HCT116 (cell line): ENCODE measurements around the gene MOB3B. TPM values are rescaled to one million over a fixed set of nuclear protein-coding genes. Genes with fewer than 3 reads are reported as not detected.

ENCODE experiments used
- ATAC-seq: fragments of 200-7000 bp; cut with Tn5 transposase; 2 replicates; pipeline ENCODE4 v1.9.1; 2020; ENCODE audit warnings: mild to moderate bottlenecking, moderate library complexity
- BruUV-seq: library from RNA; stranded (reverse); fragments of 400-500 nt; replicated peaks from 2 replicates; lab custom pipeline; 2021; lab: Mats Ljungman, UMichigan
- CTCF ChIA-PET: fragments of 300-600 bp; sonication (Branson Sonifier 250); formaldehyde crosslinking; loops from one replicate; lab custom pipeline; 2021; ENCODE audit warnings: antibody characterized with exemption; lab: Charles Lee
- POLR2A ChIA-PET: fragments of 300-600, 350-600 bp; sonication (Branson Sonifier 250); formaldehyde crosslinking; loops from one replicate; lab custom pipeline; 2021; ENCODE audit warnings: antibody characterized with exemption; lab: Charles Lee
- RAD21 ChIA-PET, 2 experiments: fragments of 300-600 bp; sonication (Branson Sonifier 250); formaldehyde crosslinking; loops; one replicate each; lab custom pipeline; 2023; ENCODE audit warnings: low total read pairs in 2 of 2; ENCODE audit not compliant: uncharacterized antibody in 2 of 2, unreplicated experiment in 2 of 2, low non-redundant PET in 1 of 2; lab: Charles Lee
- DNase-seq: peaks from one replicate; pipeline ENCODE4 v3.0.0-alpha.2; 2010; ENCODE audit warnings: low read depth, low spot score
- H2AFZ ChIP-seq: fragments of 200-600 bp; shearing (Covaris generic), sonication (generic); 2 replicates; pipeline ENCODE4 v1.6.1; 2017; ENCODE audit warnings: low read depth, mixed run types, mixed read lengths, antibody characterized with exemption, low read length; ENCODE audit not compliant: poor library complexity, severe bottlenecking
- H3K27ac ChIP-seq: 2 replicates; pipeline ENCODE4 v1.5.1; 2012; ENCODE audit warnings: low read depth, low read length
- H3K27me3 ChIP-seq: fragments of 200-600 bp; sonication (generic); 2 replicates; pipeline ENCODE4 v1.6.1; 2016; ENCODE audit warnings: mixed run types, low read length, mixed read lengths; ENCODE audit not compliant: insufficient read depth
- H3K36me3 ChIP-seq, 2 experiments: fragments of 200-500 bp in 1 of 2; fragments of 200-600 bp in 1 of 2; sonication (Bioruptor generic) in 1 of 2; sonication (generic) in 1 of 2; 2 replicates each; pipeline versions ENCODE4 v1.5.1 to v1.6.1; 2014 to 2016; ENCODE audit warnings: low read length in 2 of 2, inconsistent platforms in 1 of 2, mixed read lengths in 1 of 2, mixed run types in 1 of 2; ENCODE audit not compliant: insufficient read depth in 2 of 2, control insufficient read depth in 1 of 2
- H3K4me1 ChIP-seq, 2 experiments: fragments of 200-600 bp in 1 of 2; sonication (generic) in 1 of 2; 2 replicates each; pipeline versions ENCODE4 v1.5.1 to v1.6.1; 2012 to 2017; ENCODE audit warnings: low read length in 2 of 2, inconsistent platforms in 1 of 2, mild to moderate bottlenecking in 1 of 2, mixed read lengths in 1 of 2, mixed run types in 1 of 2, moderate library complexity in 1 of 2; ENCODE audit not compliant: insufficient read depth in 2 of 2, control insufficient read depth in 1 of 2
- H3K4me2 ChIP-seq: fragments of 200-600 bp; sonication (generic); 2 replicates; pipeline ENCODE4 v1.6.1; 2017; ENCODE audit warnings: mixed run types, low read length, mixed read lengths
- H3K4me3 ChIP-seq, 2 experiments: fragments of 200-600 bp in 1 of 2; sonication (generic) in 1 of 2; replicated peaks in 1 of 2; 2 replicates each; pipeline ENCODE4 v1.5.1; 2011 to 2016; ENCODE audit warnings: low read length in 2 of 2, control low read depth in 1 of 2, low read depth in 1 of 2, mild to moderate bottlenecking in 1 of 2, mixed read lengths in 1 of 2, mixed run types in 1 of 2
- H3K79me2 ChIP-seq: fragments of 200-600 bp; sonication (generic); 2 replicates; pipeline ENCODE4 v1.6.1; 2017; ENCODE audit warnings: mild to moderate bottlenecking, mixed run types, low read length, moderate library complexity, mixed read lengths; ENCODE audit not compliant: insufficient read depth
- H3K9ac ChIP-seq: fragments of 200-600 bp; sonication (generic); 2 replicates; pipeline ENCODE4 v1.6.1; 2016; ENCODE audit warnings: low read length, mixed read lengths
- H3K9me2 ChIP-seq: fragments of 200-600 bp; sonication (generic), shearing (Covaris generic); 2 replicates; pipeline ENCODE4 v1.6.1; 2017; ENCODE audit warnings: mixed run types, mild to moderate bottlenecking, moderate library complexity; ENCODE audit not compliant: insufficient read depth
- H3K9me3 ChIP-seq, 2 experiments: fragments of 200-500 bp in 1 of 2; fragments of 200-600 bp in 1 of 2; sonication (Bioruptor generic) in 1 of 2; sonication (generic) in 1 of 2; 2 replicates each; pipeline ENCODE4 v1.6.1; 2014 to 2017; ENCODE audit warnings: low read length in 2 of 2, mixed read lengths in 2 of 2, inconsistent platforms in 1 of 2, low read depth in 1 of 2, mild to moderate bottlenecking in 1 of 2, mixed run types in 1 of 2, moderate library complexity in 1 of 2; ENCODE audit not compliant: control insufficient read depth in 1 of 2, insufficient read depth in 1 of 2
- H4K20me1 ChIP-seq: fragments of 200-600 bp; sonication (generic), shearing (Covaris generic); 2 replicates; pipeline ENCODE4 v1.6.1; 2017; ENCODE audit warnings: mixed run types, mild to moderate bottlenecking, moderate library complexity; ENCODE audit not compliant: insufficient read depth
- CBX3 ChIP-seq: IDR thresholded peaks from 2 replicates; pipeline ENCODE4 v1.6.1; 2012; ENCODE audit warnings: low read depth
- CEBPB ChIP-seq: IDR thresholded peaks from 2 replicates; pipeline ENCODE4 v1.6.1; 2012; ENCODE audit warnings: low read depth
- EZH2phosphoT487 ChIP-seq: fragments of 200-600 bp; IDR thresholded peaks from 2 replicates; pipeline ENCODE4 v1.6.1; 2018; ENCODE audit warnings: antibody characterized with exemption, borderline replicate concordance
- FOSL1 ChIP-seq: IDR thresholded peaks from 2 replicates; pipeline ENCODE4 v1.6.1; 2012; ENCODE audit warnings: low read depth
- POLR2A ChIP-seq: IDR thresholded peaks from 2 replicates; pipeline ENCODE4 v1.7.0; 2011; ENCODE audit warnings: borderline replicate concordance; ENCODE audit not compliant: insufficient read depth, insufficient read length; ENCODE audit errors: extremely low read depth
- POLR2AphosphoS5 ChIP-seq: IDR thresholded peaks from 2 replicates; pipeline ENCODE4 v1.6.1; 2011; ENCODE audit warnings: mild to moderate bottlenecking, low read depth, low read length, moderate library complexity
- RAD21 ChIP-seq: IDR thresholded peaks from 2 replicates; pipeline ENCODE4 v1.6.1; 2012; ENCODE audit warnings: low read depth, mild to moderate bottlenecking
- SP1 ChIP-seq: IDR thresholded peaks from 2 replicates; pipeline ENCODE4 v1.6.1; 2012; ENCODE audit warnings: low read depth
- YY1 ChIP-seq: IDR thresholded peaks from 2 replicates; pipeline ENCODE4 v1.6.1; 2011; ENCODE audit warnings: low read length, low read depth, moderate library complexity, mild to moderate bottlenecking; ENCODE audit not compliant: insufficient replicate concordance; ENCODE audit errors: extremely low read depth
- ZNF274 ChIP-seq: fragments of 200-500 bp; sonication (Bioruptor generic); IDR thresholded peaks from 2 replicates; pipeline ENCODE4 v1.6.1; 2014; ENCODE audit warnings: mild to moderate bottlenecking, low read depth, low read length, inconsistent platforms
- intact Hi-C: fragments of 100-400 bp; cut with micrococcal nuclease; formaldehyde crosslinking; loops from 2 replicates; pipeline ENCODE4 v1.10.0; 2022
- total RNA-seq: library from RNA; stranded (reverse); gene quantifications from one replicate; pipeline ENCODE4 v1.2.1, GENCODE V29; 2021; ENCODE audit not compliant: unreplicated experiment
- TF ChIP-seq, protein P1 (sequence below), 3 experiments: fragments of 200-600 bp in 1 of 3; sonication (generic) in 1 of 3; IDR thresholded peaks in 2 of 3; conservative IDR thresholded peaks in 1 of 3; 2 replicates each; pipeline ENCODE4 v1.5.1; 2012 to 2017; ENCODE audit warnings: low read depth in 2 of 3, low read length in 2 of 3, antibody characterized with exemption in 1 of 3, borderline replicate concordance in 1 of 3, control low read depth in 1 of 3, mild to moderate bottlenecking in 1 of 3, mixed read lengths in 1 of 3, mixed run types in 1 of 3, moderate library complexity in 1 of 3; ENCODE audit not compliant: insufficient read depth in 1 of 3
- TF ChIP-seq, protein P2 (sequence below): IDR thresholded peaks from 2 replicates; pipeline ENCODE4 v1.6.1; 2012
- TF ChIP-seq, protein P3 (sequence below): IDR thresholded peaks from 2 replicates; pipeline ENCODE4 v1.6.1; 2012
- TF ChIP-seq, protein P4 (sequence below): IDR thresholded peaks from 2 replicates; pipeline ENCODE4 v1.6.1; 2011; ENCODE audit warnings: mild to moderate bottlenecking, low read length, moderate library complexity; ENCODE audit not compliant: insufficient replicate concordance; ENCODE audit errors: extremely low read depth

Gene MOB3B
- total RNA-seq, 1 experiment from 2014 or later, result 1.2 TPM

DNA sequence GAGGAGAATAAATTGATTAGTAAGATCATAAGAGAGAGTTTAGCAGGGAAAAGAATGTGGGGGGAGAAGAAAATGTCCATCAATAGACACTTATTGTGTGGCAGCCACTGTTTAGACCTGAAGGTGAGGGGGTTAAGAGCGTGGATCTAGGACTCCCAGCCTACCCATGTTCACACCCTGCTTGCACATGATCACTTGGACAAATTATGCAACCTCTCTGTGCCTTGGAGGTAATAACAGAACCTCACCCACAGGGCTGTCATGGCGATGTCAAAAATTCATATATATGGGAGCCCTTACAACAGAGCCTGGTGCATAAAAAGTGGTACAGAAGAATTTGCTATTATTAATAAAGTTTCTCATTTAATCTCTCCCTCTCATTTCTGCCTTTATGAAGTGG is 146.6 kb downstream of the MOB3B start:
- BruUV-seq, result no TSS peak
- ChIA-PET POLR2A (no interaction called here), CTCF (no interaction called here), RAD21 (no interaction called here)
- Histone ChIP-seq H3K4me1 (no peaks in the 10 kb centered on the region), H3K9me2 (no peaks in the 10 kb centered on the region), H3K9ac (no peak overlapping the region), H3K36me3 (no peaks in the 10 kb centered on the region), H3K79me2 (no peaks in the 10 kb centered on the region), H3K4me2 (no peak overlapping the region), H4K20me1 (no peaks in the 10 kb centered on the region), H3K27me3 (peaks cover 43% of the 10 kb centered on the region; the same call in 1 of the 2 replicates), H3K27ac (no peak overlapping the region), H2AFZ (no peak overlapping the region), H3K4me3 (no peak overlapping the region), H3K9me3 (no peaks in the 10 kb centered on the region)
- no peak for TF ChIP-seq YY1
- TF ChIP-seq RAD21, result no peak
- TF ChIP-seq, protein P1, sequence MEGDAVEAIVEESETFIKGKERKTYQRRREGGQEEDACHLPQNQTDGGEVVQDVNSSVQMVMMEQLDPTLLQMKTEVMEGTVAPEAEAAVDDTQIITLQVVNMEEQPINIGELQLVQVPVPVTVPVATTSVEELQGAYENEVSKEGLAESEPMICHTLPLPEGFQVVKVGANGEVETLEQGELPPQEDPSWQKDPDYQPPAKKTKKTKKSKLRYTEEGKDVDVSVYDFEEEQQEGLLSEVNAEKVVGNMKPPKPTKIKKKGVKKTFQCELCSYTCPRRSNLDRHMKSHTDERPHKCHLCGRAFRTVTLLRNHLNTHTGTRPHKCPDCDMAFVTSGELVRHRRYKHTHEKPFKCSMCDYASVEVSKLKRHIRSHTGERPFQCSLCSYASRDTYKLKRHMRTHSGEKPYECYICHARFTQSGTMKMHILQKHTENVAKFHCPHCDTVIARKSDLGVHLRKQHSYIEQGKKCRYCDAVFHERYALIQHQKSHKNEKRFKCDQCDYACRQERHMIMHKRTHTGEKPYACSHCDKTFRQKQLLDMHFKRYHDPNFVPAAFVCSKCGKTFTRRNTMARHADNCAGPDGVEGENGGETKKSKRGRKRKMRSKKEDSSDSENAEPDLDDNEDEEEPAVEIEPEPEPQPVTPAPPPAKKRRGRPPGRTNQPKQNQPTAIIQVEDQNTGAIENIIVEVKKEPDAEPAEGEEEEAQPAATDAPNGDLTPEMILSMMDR (IDR thresholded peaks at IDR 0.05 in 2 of 3, conservative IDR thresholded peaks at IDR 0.05 in 1 of 3; ENCODE audit: borderline replicate concordance in 1 of 3, insufficient read depth in 1 of 3, low read depth in 2 of 3, low read length in 2 of 3), result no peak
- TF ChIP-seq, protein P2, sequence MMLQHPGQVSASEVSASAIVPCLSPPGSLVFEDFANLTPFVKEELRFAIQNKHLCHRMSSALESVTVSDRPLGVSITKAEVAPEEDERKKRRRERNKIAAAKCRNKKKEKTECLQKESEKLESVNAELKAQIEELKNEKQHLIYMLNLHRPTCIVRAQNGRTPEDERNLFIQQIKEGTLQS, result no peak
- TF ChIP-seq SP1, result no peak
- no peak for TF ChIP-seq CBX3
- TF ChIP-seq POLR2A, result no peak
- TF ChIP-seq, protein P3, sequence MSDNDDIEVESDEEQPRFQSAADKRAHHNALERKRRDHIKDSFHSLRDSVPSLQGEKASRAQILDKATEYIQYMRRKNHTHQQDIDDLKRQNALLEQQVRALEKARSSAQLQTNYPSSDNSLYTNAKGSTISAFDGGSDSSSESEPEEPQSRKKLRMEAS, result no peak
- no peak for TF ChIP-seq ZNF274
- TF ChIP-seq CEBPB, result no peak
- TF ChIP-seq EZH2phosphoT487, result no peak
- TF ChIP-seq FOSL1, result no peak
- TF ChIP-seq, protein P4, sequence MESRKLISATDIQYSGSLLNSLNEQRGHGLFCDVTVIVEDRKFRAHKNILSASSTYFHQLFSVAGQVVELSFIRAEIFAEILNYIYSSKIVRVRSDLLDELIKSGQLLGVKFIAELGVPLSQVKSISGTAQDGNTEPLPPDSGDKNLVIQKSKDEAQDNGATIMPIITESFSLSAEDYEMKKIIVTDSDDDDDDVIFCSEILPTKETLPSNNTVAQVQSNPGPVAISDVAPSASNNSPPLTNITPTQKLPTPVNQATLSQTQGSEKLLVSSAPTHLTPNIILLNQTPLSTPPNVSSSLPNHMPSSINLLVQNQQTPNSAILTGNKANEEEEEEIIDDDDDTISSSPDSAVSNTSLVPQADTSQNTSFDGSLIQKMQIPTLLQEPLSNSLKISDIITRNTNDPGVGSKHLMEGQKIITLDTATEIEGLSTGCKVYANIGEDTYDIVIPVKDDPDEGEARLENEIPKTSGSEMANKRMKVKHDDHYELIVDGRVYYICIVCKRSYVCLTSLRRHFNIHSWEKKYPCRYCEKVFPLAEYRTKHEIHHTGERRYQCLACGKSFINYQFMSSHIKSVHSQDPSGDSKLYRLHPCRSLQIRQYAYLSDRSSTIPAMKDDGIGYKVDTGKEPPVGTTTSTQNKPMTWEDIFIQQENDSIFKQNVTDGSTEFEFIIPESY, result no peak
- no peak for TF ChIP-seq POLR2AphosphoS5
- ATAC-seq (no peak), DNase-seq (no peak)
- intact Hi-C loops, result no loop called here
